ENCODE measurements around the gene CBX2.
A peak's percentile ranks its signal among the peaks of the same experiment; 100 is the strongest.

The CBX2 gene

DNA sequence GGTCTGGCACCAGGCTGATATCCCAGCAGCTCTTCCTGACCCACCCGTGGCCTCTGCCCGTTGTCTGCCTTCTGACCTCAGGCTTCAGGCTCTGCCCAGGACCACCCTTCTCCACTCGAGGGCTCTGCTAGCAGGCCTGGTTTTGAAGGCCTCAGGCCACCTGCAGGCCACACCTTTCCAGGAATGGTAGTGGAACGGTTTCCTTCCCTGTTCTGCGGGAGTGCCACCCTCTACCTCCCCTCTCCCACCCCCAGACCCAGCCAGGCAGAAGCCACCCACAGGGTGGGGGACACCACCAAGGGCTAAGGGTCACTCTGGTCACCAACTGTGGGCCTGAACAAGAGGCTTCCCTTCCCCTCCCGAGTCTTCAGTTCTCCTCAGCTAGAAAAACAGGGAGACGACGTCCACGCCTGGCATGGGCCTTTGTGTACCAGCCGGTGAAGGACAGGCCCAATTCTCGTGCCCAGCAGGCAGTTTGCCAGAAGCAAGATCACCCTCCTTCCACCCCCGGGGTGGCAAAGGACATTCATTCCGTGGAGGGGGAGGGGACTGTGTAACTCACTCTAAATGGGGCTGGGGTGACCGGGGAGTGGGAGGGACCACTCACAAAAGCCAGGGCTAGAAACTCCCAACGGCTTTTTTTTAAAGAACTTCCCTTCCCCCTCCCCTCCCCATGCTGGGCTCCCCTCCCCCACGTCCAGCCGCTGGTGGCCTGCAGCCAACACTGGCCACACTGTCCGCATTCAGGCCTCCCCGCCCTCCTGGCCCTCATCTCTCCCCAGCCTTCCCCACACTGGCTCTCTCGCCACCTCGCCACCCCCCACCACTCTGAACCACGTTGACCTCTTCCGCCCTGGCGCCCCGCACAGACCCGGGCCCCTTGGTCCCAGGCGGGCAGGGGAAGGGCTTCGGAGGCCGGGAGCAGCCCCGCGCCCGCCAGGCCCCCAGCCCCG, 53.6 kb downstream of the CBX2 start:
- DNase-seq = no peak

DNA sequence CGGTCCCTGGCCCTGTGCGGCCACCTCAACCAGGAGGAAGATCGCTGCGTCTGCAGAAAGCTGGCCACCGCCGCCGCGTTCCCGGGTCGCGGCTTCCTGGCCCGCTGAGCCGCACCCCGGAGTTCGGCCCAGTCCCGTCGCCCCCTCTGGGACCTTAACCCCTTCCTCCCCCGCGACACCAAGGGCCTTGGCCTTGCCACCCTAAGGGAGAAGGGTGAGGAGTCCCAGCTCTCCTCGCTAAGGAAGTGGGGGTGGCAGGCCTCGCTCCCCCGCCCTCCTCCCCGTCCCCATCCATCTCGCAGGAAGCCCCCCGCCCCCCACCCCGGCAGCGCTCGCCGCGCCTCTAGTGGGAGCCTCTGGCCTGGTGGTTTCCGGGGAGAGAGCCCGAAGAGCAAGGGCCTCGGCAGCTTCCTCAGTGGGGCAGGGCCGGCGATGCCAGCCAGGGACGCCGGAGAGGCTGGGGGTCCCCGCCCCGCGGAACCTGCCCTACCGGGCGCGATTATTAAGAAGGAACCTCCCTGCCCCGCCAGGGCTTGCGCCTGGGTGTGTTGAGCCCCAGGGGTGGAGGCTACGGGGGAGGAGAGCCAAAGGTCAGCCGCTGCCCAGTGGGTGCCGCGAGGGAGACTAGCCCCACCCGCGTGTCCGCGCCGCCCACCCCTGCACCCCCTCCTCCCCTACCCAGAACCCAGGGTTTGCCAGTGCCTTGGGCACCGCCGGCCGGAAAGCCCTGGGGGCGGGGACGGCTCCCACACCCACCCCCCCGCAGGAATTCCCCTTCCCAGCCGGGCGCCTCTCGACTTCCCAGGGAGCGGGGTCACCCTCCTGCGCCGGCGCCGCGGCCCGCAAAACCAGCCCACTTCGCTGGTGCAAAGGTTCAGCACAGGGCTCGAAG, 54.5 kb downstream of the CBX2 start:
- no peak for DNase-seq

DNA sequence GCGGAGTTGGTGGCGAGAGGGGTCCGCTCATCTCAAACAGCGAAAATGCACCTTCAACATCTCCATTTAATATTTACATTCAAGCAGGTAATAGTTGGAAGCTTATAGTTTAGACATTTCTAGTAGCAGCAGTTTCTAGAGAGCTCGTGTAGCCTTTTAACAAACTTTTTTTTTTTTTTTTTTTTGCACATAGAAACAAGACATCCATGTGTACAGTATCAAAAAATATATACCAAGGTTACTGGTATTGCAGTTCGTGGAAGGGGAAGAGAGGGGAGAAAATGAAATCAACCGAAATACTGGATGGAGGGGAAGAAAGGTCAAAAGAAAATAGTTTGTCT, 55.1 kb downstream of the CBX2 start:
- no peak for DNase-seq

DNA sequence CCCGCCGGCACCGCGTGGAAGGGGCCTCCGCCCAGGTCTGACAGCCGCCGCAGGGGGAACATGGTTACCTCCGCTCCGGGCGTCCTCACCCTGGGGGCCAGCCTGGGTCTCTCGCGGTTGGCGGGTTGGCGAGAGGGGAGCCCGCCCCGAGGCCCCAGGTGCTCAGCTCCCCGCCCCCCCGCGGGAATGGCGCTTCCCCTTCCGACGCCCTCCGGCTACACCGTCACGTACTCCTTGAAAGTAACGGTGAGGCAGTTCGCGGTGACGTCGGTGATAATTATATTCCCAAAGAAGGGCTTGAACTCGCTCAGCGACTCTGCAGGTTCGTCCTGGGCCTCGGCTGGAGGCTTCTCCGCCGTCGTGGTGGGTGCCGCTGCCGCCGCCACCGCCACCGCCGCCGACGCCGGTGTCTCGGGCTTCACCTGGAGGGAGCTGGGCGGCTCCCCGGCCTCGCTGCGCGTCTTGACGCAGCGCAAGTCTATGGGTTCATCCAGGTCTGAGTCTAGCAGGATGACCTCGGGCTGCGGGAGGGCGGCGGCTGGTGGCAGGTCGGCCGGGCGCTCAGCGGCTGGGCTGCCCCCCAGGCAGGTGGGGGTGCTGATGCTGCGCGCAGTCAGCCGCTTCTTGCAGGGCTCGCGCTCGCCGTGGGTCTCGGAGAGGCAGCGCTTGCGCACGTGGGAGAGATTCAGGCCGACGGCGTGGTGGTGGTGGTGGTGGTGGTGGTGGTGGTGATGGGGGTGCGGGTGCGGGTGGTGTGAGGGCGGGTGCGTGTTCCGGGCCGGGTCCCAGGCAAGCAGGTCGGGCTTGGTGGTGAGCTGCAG, 56.0 kb downstream of the CBX2 start:
- DNase-seq = no peak

DNA sequence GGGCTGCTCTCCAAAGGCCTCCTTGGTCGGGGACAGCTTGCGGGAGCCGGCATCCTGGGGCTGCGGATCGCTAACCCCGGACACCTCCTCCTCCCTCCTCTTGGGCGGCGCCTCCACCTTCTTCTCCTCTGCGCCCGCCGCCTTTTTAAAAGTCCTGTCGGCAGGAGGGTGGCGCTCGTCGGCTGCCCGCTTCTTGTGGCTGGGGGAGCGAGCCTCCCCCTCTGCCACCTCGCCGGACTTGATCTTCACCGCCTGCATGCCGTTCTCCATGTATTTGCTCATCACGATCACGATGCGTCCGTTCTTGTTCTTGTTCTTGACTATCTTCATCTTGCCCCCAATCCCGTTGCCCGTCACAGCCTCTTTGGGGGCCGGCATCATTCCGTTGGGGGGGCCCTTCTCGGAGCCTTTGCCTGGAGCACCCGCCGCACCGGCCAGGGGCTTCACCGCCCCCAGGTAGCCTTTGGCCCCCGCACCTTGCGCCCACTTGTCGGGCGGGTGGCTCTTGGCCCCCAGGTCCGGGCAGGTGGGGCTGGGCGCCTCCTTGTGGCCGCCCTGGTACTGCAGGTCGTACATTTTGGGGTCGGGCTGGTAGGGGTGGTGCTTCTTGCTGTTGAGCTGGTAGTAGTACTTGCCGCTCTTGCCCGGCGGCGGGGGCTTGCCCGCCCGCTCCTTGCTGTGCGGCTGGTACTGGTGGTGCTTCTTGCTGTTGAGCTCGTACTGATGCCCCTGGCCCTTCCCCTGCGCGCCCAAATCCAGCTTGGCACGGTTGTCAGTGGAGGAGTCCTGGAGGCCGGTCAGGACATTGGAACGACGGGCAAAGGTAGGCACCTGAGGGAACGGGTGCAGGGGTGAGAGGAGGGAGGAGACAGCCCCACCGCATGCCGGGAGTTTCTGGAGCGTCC, 56.9 kb downstream of the CBX2 start:
- no peak for DNase-seq

DNA sequence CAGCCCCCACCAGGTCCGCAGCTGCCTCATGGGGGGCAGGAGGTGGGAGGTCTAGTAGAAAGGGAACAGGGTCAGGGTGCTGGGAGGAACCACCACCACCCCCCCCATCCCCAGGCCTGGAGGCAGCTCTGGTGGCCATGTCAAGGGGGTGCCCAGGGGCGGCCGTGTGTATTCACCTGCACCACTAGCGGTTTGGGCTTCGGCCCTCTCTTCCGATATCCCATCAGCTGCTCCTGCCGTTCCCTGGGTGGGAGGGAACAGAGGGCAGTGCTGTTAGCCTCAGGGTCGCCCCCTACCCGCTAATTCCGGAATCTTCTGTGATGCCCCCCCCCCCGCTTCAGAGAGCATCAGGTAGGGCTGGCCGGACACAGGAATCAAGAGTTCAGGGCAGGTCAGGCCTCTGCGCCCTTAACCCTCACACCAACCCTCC, 57.5 kb downstream of the CBX2 start:
- no peak for DNase-seq

DNA sequence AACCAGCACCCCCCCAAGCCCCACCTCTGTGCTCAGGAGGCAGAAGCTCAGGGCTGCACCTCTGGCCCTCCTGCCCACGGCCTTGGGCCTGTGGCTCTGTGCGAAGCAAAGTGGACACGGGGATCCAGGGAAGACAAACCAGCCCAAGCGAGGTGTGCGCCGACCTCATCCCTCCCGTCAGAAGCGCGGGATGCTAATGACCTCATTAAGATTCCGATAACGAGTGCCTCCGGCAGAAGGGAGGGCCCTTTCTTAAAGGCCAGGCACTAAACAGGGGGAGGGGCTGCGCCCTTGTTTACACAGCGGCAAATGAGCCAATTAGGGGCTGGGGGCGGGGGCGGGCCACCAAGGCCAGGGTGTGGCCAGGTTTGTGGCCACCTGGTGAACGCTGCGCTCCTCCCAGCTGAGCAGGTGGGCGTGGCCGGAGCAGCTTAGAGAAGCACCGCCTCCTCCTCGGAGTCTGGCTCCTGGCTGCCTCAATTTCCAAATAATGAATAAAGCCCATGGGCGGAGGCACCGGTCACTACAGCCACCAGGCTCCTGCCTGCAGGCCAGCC, 58.1 kb downstream of the CBX2 start:
- DNase-seq = no peak

DNA sequence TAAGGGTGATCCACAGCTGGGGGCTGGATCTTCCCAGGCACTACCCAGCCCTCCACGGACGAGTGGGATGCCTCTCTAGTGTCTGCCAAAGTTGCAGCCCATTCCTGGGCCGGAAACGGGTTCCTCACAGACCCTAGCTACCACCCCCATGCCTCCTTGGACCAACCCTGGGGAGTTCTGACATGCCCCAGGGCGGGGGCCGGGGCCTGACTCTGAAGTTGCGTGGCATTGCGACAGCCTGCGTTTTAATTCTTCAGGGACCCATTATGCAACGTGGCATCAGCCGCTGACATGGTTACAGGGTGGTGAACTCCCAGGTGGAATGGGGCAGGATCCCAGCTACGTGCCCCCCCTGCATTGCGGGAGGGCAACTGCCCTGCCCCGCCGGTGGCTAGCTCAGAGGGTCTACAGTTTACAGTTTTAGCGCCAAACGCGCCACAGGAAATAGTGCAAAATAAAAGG, 58.6 kb downstream of the CBX2 start:
- peak; percentile 86 for DNase-seq

DNA sequence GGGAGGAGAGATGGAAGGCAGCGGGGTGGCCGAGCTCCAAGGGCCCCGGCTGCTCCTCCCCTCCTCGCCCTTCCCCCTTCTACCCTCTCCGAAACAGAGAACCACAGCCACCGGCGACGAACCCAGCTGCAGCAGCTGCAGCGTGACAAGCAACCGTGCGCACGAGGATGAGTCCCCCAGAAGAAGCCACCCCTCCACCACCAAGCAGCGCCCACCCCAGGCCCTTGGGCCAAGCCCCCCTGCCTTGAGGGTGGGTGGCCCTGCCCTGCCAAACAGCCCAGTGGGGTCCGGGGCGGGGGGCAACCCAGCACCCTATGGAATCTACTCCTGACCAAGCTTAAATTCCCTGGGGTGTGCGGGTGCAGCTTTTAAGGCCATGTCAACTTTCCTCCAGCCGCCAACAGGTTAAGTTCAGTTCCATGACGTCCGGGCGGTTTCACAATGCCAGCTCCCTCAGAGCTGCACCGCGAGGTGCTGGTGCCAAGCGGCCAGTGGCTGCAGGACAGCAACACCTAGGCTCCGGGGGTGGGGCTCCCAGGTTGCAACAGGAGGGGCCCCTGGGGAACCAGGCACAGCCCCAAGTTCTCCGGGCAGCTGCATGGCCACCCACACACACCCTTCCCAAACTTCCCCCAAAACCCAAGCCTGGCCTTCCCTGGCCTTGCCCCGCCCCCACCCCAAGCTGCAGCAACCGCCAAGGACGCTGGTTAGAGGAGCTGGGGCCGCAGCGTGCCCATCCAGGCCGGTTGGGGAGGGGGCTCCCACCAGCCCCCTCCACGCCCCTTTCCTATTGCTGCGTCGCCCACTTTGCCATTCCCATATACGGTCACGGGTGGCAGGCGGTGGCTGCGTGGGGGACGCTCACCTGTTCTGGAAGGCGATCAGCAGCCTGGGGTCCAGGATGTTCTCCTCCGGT, 59.3 kb downstream of the CBX2 start:
- peak; percentile 86 for DNase-seq

Measured in GF-D8 (cell line).